ENCODE results near the gene CD38.

GRCh38 chr4:15898902-15899301, 120.8 kb downstream of the CD38 start:
- TF ChIP-seq MAX (IDR thresholded peaks at IDR 0.05) (no peak), YY1 (IDR thresholded peaks at IDR 0.05; ENCODE audit: low read depth) (no peak), NFIC (IDR thresholded peaks at IDR 0.05) (peak; percentile 54; the same call in 1 of the 2 replicates), RAD21 (IDR thresholded peaks at IDR 0.05; ENCODE audit: low read depth) (no peak), EP300 (IDR thresholded peaks at IDR 0.05; ENCODE audit: borderline replicate concordance) (peak; percentile 49; the same call in 1 of the 2 replicates), REST (IDR thresholded peaks at IDR 0.05; ENCODE audit: low read depth) (no peak), TAF1 (IDR thresholded peaks at IDR 0.05; ENCODE audit: low read depth) (no peak), ZBTB7A (IDR thresholded peaks at IDR 0.05; ENCODE audit: low read depth) (no peak), EGR1 (IDR thresholded peaks at IDR 0.05) (no peak), CEBPB (IDR thresholded peaks at IDR 0.05) (no peak), CREB1 (IDR thresholded peaks at IDR 0.05; ENCODE audit: low read depth) (no peak)

Measured in Ishikawa (cell line).